CD8-positive, alpha-beta memory T cell (primary cell): ENCODE measurements around the gene RARB. TPM values are rescaled to one million over a fixed set of nuclear protein-coding genes. Genes with fewer than 3 reads are reported as not detected.

Experiments
- CTCF ChIA-PET: fragments of 350-600 bp; sonication (Branson Sonifier 250); formaldehyde crosslinking; loops from one replicate; lab custom pipeline; 2021; ENCODE audit warnings: antibody characterized with exemption; lab: Charles Lee
- POLR2A ChIA-PET: fragments of 350-600 bp; sonication (Branson Sonifier 250); formaldehyde crosslinking; loops from one replicate; lab custom pipeline; 2021; ENCODE audit warnings: antibody characterized with exemption; lab: Charles Lee
- DNase-seq, 5 donors: peaks; one replicate each; pipeline versions ENCODE4 v3.0.0 to v3.0.0-alpha.2; 2020 to 2022; ENCODE audit warnings: mixed read lengths in 1 of 5
- H3K27ac ChIP-seq: one replicate; pipeline ENCODE4 v1.7.0; 2013; ENCODE audit warnings: low read depth, mild to moderate bottlenecking, low read length, moderate library complexity
- H3K27me3 ChIP-seq: 2 replicates; pipeline ENCODE4 v1.7.0; 2013; ENCODE audit warnings: low read length, mild to moderate bottlenecking; ENCODE audit not compliant: insufficient read depth, poor library complexity, severe bottlenecking
- H3K36me3 ChIP-seq: 2 replicates; pipeline ENCODE4 v1.7.0; 2013; ENCODE audit warnings: mild to moderate bottlenecking, low read length, moderate library complexity; ENCODE audit not compliant: insufficient read depth
- H3K4me1 ChIP-seq: 2 replicates; pipeline ENCODE4 v1.7.0; 2013; ENCODE audit warnings: mild to moderate bottlenecking, low read length, moderate library complexity; ENCODE audit not compliant: insufficient read depth
- H3K4me3 ChIP-seq: 2 replicates; pipeline ENCODE4 v1.7.0; 2013; ENCODE audit warnings: mild to moderate bottlenecking, low read length
- H3K9me3 ChIP-seq: 2 replicates; pipeline ENCODE4 v1.7.0; 2013; ENCODE audit warnings: mild to moderate bottlenecking, low read length
- H3K27ac Mint-ChIP-seq, 8 donors: one replicate each; pipeline ENCODE4 v1.8.0; 2020 to 2021; ENCODE audit warnings: mixed read lengths in 8 of 8, mild to moderate bottlenecking in 6 of 8, inconsistent platforms in 3 of 8, moderate library complexity in 3 of 8
- H3K27me3 Mint-ChIP-seq, 2 donors: one replicate each; pipeline ENCODE4 v1.8.0; 2020 to 2021; ENCODE audit warnings: mixed read lengths in 2 of 2, mild to moderate bottlenecking in 1 of 2, moderate library complexity in 1 of 2
- H3K36me3 Mint-ChIP-seq, 3 donors: one replicate each; pipeline ENCODE4 v1.8.0; 2020 to 2021; ENCODE audit warnings: mixed read lengths in 3 of 3, inconsistent platforms in 1 of 3, mild to moderate bottlenecking in 1 of 3
- H3K4me1 Mint-ChIP-seq, 3 donors: one replicate each; pipeline ENCODE4 v1.8.0; 2020 to 2021; ENCODE audit warnings: mixed read lengths in 3 of 3, inconsistent platforms in 1 of 3, mild to moderate bottlenecking in 1 of 3
- H3K4me3 Mint-ChIP-seq, 7 donors: one replicate each; pipeline ENCODE4 v1.8.0; 2020 to 2021; ENCODE audit warnings: mixed read lengths in 7 of 7, mild to moderate bottlenecking in 6 of 7, moderate library complexity in 4 of 7, inconsistent platforms in 2 of 7
- H3K9me3 Mint-ChIP-seq, 5 donors: one replicate each; pipeline ENCODE4 v1.8.0; 2020 to 2022; ENCODE audit warnings: mixed read lengths in 5 of 5, mild to moderate bottlenecking in 3 of 5, moderate library complexity in 2 of 5, inconsistent platforms in 1 of 5
- polyA plus RNA-seq: library from polyadenylated mRNA; unstranded; fragments of 300-500 nt; fragmentation: Illumina TruSeq; gene quantifications from one replicate; pipeline ENCODE4 v1.2.3, GENCODE V29; 2021
- total RNA-seq, 2 experiments: library from RNA; stranded (reverse); gene quantifications; one replicate each; pipeline ENCODE4 v1.2.3, GENCODE V29; 2021

Gene RARB
- total and polyA plus RNA-seq, 3 experiments from 2014 or later = not detected

GRCh38 chr3:25588441-25589103, 160.5 kb downstream of the RARB start:
- POLR2A ChIA-PET = no interaction called here
- Histone ChIP-seq H3K27me3 (peaks cover under 1% of the 10 kb centered on the region), H3K27ac (no peak overlapping the region), H3K4me3 (no peak overlapping the region), H3K9me3 (no peaks in the 10 kb centered on the region), H3K36me3 (no peaks in the 10 kb centered on the region), H3K4me1 (no peaks in the 10 kb centered on the region)
- H3K4me1 Mint-ChIP-seq = no peaks in the 10 kb centered on the region
- DNase-seq = no peak
- no peaks in the 10 kb centered on the region for H3K36me3 Mint-ChIP-seq
- no peak overlapping the region for H3K27ac Mint-ChIP-seq
- CTCF ChIA-PET = no interaction called here
- no peak overlapping the region for H3K4me3 Mint-ChIP-seq
- H3K27me3 Mint-ChIP-seq = peaks cover 5 to 12% of the 10 kb centered on the region in 2 donors
- H3K9me3 Mint-ChIP-seq = peaks cover 0 to 2% (median 0%) of the 10 kb centered on the region in 5 donors

DNA sequence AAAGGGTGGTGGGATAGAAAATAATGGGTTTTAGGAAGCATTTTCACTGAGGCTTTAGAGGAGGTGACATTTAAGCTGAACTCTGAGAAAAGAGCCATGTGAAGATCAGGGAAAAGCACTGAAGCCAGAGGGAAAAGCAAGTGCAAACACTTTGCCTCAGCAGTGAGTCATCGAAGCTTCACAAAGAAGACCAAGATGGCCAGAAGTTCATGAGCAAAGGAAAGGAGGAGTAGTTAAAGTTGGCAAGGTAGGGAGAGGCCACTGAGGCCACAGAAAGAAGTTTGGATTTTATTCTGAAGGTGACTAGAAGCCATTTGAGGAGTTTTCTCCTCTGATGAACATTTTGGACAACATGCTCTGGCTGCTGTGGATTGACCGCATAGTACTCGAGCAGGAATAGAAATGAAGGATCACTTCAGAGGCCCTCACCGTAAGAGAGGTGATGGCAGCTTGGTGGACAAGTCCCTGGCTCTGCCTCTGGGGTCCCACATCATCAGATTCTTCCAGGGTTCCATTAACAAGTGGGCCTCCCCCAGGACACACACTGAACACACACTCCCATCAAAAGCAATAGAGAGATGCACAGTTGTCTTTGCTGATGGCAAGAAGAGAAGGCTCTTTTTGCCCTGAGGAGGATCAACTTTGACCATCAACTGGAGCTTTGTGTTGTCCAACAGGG, 161.2 kb downstream of the RARB start:
- POLR2A ChIA-PET = no interaction called here
- Mint-ChIP-seq H3K9me3 (peaks cover 0 to 2% (median 0%) of the 10 kb centered on the region in 5 donors), H3K27ac (peak overlapping the region in 1 of 8 donors; percentile 13), H3K36me3 (no peaks in the 10 kb centered on the region), H3K4me1 (no peaks in the 10 kb centered on the region), H3K4me3 (no peak overlapping the region), H3K27me3 (peaks cover 2 to 5% of the 10 kb centered on the region in 2 donors)
- Histone ChIP-seq H3K36me3 (no peaks in the 10 kb centered on the region), H3K9me3 (no peaks in the 10 kb centered on the region), H3K4me1 (no peaks in the 10 kb centered on the region), H3K27ac (no peak overlapping the region), H3K27me3 (no peaks in the 10 kb centered on the region), H3K4me3 (no peak overlapping the region)
- CTCF ChIA-PET = no interaction called here
- no peak for DNase-seq

- H3K9me3 ChIP-seq = no peaks in the 10 kb centered on the region
- no peaks in the 10 kb centered on the region for H3K4me1 Mint-ChIP-seq
- no peaks in the 10 kb centered on the region for H3K27me3 ChIP-seq
- no peaks in the 10 kb centered on the region for H3K4me1 ChIP-seq
- ChIA-PET CTCF (no interaction called here), POLR2A (no interaction called here)
- peaks cover 0 to 2% (median 0%) of the 10 kb centered on the region in 5 donors for H3K9me3 Mint-ChIP-seq
- H3K36me3 ChIP-seq = no peaks in the 10 kb centered on the region
- peaks cover 0 to 3% of the 10 kb centered on the region in 2 donors for H3K27me3 Mint-ChIP-seq
- H3K4me3 ChIP-seq = no peak overlapping the region
- no peak overlapping the region for H3K27ac Mint-ChIP-seq
- no peaks in the 10 kb centered on the region for H3K36me3 Mint-ChIP-seq
- no peak overlapping the region for H3K27ac ChIP-seq
- DNase-seq = no peak
- H3K4me3 Mint-ChIP-seq = no peak overlapping the region
These were observed 161.8 kb downstream of the RARB start for GRCh38 chr3:25589783-25590258.

GRCh38 chr3:25592510-25592968, 164.5 kb downstream of the RARB start:
- Mint-ChIP-seq H3K9me3 (no peaks in the 10 kb centered on the region), H3K36me3 (peaks cover 0 to 15% (median 1%) of the 10 kb centered on the region in 3 donors), H3K27me3 (no peaks in the 10 kb centered on the region), H3K27ac (peak overlapping the region in 2 of 8 donors; percentile 51 to 77), H3K4me1 (no peaks in the 10 kb centered on the region), H3K4me3 (no peak overlapping the region)
- Histone ChIP-seq H3K27me3 (no peaks in the 10 kb centered on the region), H3K9me3 (no peaks in the 10 kb centered on the region), H3K27ac (no peak overlapping the region), H3K4me3 (no peak overlapping the region), H3K36me3 (no peaks in the 10 kb centered on the region), H3K4me1 (no peaks in the 10 kb centered on the region)
- ChIA-PET POLR2A (interaction anchor here (0.7 kb wide), 1 partner anchor 198 kb away, joined by 3 read pairs; the partner anchor contains the start of gene OXSM), CTCF (interaction anchor here (1.1 to 1.5 kb wide), 3 partner anchors 10 to 11 kb away, joined by 3 to 4 read pairs (median 3); no protein-coding TSS in a partner anchor)
- DNase-seq = no peak

GRCh38 chr3:25593001-25593400, 164.9 kb downstream of the RARB start:
- H3K27ac Mint-ChIP-seq = peak overlapping the region in 4 of 8 donors; percentile 29 to 77 (median 62)
- Histone ChIP-seq H3K4me1 (no peaks in the 10 kb centered on the region), H3K27ac (no peak overlapping the region), H3K9me3 (no peaks in the 10 kb centered on the region), H3K4me3 (no peak overlapping the region), H3K27me3 (no peaks in the 10 kb centered on the region), H3K36me3 (no peaks in the 10 kb centered on the region)
- POLR2A ChIA-PET = interaction anchor here (0.7 kb wide), 1 partner anchor 197 kb away, joined by 3 read pairs; the partner anchor contains the start of gene OXSM
- H3K4me3 Mint-ChIP-seq = no peak overlapping the region
- CTCF ChIA-PET = interaction anchor here (1.1 to 1.5 kb wide), 3 partner anchors 9 to 12 kb away, joined by 3 to 4 read pairs (median 3); no protein-coding TSS in a partner anchor
- no peak for DNase-seq
- peaks cover 0 to 20% (median 4%) of the 10 kb centered on the region in 3 donors for H3K36me3 Mint-ChIP-seq
- no peaks in the 10 kb centered on the region for H3K9me3 Mint-ChIP-seq
- H3K27me3 Mint-ChIP-seq = no peaks in the 10 kb centered on the region
- no peaks in the 10 kb centered on the region for H3K4me1 Mint-ChIP-seq

DNA sequence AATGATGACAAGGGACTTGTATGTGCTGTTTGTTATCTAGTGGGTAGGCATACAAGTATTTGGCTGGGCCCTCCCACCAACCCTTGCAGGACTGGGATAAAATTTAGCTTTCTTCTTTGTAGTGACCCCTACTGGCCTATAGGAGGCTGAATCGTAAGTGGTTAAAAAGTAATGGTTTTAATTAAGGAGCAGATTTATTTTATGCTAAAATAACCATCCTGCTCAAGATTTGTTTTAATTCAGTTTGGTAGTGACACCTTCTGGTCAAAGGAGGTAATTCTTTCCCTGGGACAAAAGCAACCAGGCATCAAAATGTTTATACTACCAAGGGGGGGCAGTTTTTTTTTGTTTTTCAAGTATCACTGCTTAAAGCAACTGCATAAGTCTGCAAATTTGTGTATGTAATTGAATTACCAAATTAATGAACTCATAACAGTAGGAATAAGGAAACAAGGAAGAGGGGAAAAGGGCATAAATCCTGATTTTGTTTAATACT, 166.0 kb downstream of the RARB start:
- no peak overlapping the region for H3K4me3 ChIP-seq
- H3K36me3 Mint-ChIP-seq = peaks cover 0 to 30% (median 7%) of the 10 kb centered on the region in 3 donors
- peak overlapping the region in 4 of 8 donors; percentile 34 to 52 (median 42) for H3K27ac Mint-ChIP-seq
- POLR2A ChIA-PET = no interaction called here
- CTCF ChIA-PET = interaction anchor here (1.1 to 1.5 kb wide), 2 partner anchors 8 to 11 kb away, joined by 3 to 4 read pairs; no protein-coding TSS in a partner anchor
- H3K4me3 Mint-ChIP-seq = no peak overlapping the region
- peak in 2 of 5 donors; percentile 7 to 15 for DNase-seq
- no peaks in the 10 kb centered on the region for H3K9me3 Mint-ChIP-seq
- peaks cover 6% of the 10 kb centered on the region for H3K36me3 ChIP-seq
- H3K27ac ChIP-seq = no peak overlapping the region
- no peaks in the 10 kb centered on the region for H3K27me3 ChIP-seq
- H3K27me3 Mint-ChIP-seq = no peaks in the 10 kb centered on the region
- no peaks in the 10 kb centered on the region for H3K4me1 ChIP-seq
- H3K4me1 Mint-ChIP-seq = no peaks in the 10 kb centered on the region
- no peaks in the 10 kb centered on the region for H3K9me3 ChIP-seq

GRCh38 chr3:25597535-25598101, 169.6 kb downstream of the RARB start:
- Mint-ChIP-seq H3K27me3 (no peaks in the 10 kb centered on the region), H3K4me1 (no peaks in the 10 kb centered on the region), H3K4me3 (no peak overlapping the region), H3K27ac (no peak overlapping the region), H3K36me3 (peaks cover 0 to 62% (median 11%) of the 10 kb centered on the region in 3 donors), H3K9me3 (no peaks in the 10 kb centered on the region)
- Histone ChIP-seq H3K36me3 (peaks cover 12% of the 10 kb centered on the region), H3K27me3 (no peaks in the 10 kb centered on the region), H3K4me3 (no peak overlapping the region), H3K4me1 (no peaks in the 10 kb centered on the region), H3K27ac (no peak overlapping the region), H3K9me3 (no peaks in the 10 kb centered on the region)
- DNase-seq = no peak
- ChIA-PET CTCF (no interaction called here), POLR2A (no interaction called here)
